ENCODE measurements around the gene PDE11A.

- TF ChIP-seq CTCF (IDR thresholded peaks at IDR 0.05; ENCODE audit: insufficient read depth, low read length, poor library complexity, severe bottlenecking) (no peak), EZH2phosphoT487 (conservative IDR thresholded peaks at IDR 0.05; ENCODE audit: low read length) (no peak)
Measured at GRCh38 chr2:177753682-177754491, 318.7 kb downstream of the PDE11A start.

All from SU-DHL-6 (cell line).